ENCODE measurements around the gene YJEFN3. TPM values are rescaled to one million over a fixed set of nuclear protein-coding genes. Genes with fewer than 3 reads are reported as not detected.

Gene YJEFN3
- 1.6 and 4.5 TPM in 2 replicates for total RNA-seq
- 3.3 TPM for polyA plus RNA-seq (2012)

- no peak for DNase-seq (ENCODE audit: low read depth)
Measured at GRCh38 chr19:19528721-19529490, at the start of gene YJEFN3. Gene YJEFN3, plus strand, starts transcription at chr19:19528911. Its CDS starts 22 bp downstream, at chr19:19528933.

- DNase-seq (ENCODE audit: low read depth): peak; percentile 69
Measured at GRCh38 chr19:19480688-19481087, 48.0 kb upstream of the YJEFN3 start.

GRCh38 chr19:19482809-19483596 lies 45.7 kb upstream of the YJEFN3 start:
- DNase-seq (ENCODE audit: low read depth): peak; percentile 49

DNA sequence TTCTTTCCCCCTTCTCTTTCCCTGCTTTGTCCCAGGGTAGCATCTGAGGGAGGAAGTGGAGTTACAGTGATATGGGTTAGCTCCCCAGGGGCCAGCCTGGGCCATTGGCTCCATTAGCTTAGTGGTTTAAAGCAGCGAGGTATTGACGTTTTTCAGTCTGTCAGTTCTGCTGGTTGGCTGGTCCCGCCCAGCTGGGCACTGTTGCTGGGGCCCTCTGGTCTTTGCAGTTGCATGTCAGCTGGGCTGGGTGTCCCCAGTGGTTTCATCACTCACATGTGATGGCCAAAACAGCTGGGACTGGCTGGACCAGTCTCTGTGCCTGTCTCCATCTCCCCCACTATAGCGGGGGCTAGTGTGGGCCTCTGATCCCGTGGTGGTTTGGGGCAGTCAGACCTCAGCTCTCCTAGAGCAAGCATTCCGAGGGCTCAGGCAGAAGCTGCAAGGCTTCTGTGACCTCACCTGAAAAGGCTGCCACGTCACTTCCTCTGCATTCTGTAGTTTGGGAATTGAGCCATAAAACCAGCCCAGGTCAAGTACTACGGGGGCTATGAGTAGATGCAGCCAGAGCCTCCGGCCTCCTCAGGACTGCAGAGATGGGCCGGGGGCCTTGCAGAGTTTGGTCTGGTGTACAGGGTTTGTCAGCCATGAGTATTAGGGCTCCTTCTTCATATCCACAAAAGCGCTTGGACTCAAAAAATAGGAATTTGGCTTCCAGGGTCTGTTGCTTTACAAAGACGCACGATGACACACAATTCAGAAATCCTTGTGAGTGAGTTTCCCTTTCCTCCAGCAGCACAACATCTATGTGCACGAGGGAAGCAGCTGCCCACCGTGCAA lies 43.3 kb upstream of the YJEFN3 start:
- peak; percentile 80 for DNase-seq (ENCODE audit: low read depth)

DNA sequence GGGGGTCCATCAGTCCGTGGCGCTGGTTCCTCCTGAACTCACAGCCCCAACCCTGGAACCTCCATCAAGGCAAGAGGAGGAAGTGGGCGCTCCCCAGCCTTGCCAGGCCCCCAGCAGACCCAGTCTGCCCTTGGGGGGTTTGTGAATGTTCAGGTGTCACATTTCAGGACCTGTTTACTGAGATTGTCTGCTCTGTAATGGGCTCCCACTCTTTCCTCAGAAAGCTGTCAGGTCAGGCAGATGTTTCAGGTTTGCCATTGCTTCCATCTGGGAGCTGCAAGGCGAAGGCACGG lies 42.8 kb upstream of the YJEFN3 start:
- DNase-seq (ENCODE audit: low read depth): no peak

GRCh38 chr19:19486343-19487076 lies 42.2 kb upstream of the YJEFN3 start:
- DNase-seq (ENCODE audit: low read depth): no peak

GRCh38 chr19:19487077-19487949 lies 41.4 kb upstream of the YJEFN3 start:
- no peak for DNase-seq (ENCODE audit: low read depth)

DNA sequence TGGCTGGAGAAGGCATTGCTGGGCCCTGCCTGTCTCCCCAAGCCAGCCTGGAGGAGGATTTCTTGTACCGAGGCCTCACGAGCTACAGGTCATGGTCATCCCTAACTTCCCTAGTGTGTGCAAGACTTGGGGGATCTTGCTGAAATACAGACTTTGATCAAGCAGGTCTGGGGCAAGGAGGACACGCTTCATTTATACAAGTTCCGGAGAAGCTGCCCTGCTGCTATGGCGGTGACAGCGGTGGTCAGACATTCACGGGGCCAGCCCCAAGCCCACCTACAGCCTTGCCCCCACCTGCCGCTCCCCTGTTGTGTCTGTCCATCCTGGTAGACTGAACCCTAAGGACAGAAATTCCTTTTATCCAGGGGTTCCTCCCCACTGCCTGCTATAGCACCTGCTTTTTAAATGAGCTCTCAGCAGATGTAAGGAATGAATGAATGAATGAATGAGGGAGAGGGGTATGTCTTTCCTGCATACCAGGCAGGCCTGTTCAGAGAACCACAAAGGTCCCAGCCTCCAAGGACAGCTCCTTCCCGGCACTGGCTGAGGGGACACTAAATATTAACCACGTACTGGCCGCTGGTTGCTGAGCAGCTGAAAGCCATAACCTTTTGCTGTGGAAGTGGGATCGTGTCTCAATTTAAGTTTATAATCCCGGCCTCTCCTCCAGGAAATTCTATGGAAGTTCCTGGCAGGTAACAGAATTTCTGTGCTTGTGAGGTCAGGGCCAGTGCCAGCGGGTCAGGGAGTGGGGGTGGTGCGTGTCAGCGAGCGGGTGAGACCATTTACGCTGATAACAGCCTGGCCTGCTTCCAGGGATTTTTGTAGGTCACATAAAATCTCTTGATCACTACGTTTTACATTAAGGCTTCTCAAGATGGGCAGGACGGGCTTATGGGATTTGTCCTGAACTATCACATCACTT lies 40.5 kb upstream of the YJEFN3 start:
- peak; percentile 44 for DNase-seq (ENCODE audit: low read depth)

DNA sequence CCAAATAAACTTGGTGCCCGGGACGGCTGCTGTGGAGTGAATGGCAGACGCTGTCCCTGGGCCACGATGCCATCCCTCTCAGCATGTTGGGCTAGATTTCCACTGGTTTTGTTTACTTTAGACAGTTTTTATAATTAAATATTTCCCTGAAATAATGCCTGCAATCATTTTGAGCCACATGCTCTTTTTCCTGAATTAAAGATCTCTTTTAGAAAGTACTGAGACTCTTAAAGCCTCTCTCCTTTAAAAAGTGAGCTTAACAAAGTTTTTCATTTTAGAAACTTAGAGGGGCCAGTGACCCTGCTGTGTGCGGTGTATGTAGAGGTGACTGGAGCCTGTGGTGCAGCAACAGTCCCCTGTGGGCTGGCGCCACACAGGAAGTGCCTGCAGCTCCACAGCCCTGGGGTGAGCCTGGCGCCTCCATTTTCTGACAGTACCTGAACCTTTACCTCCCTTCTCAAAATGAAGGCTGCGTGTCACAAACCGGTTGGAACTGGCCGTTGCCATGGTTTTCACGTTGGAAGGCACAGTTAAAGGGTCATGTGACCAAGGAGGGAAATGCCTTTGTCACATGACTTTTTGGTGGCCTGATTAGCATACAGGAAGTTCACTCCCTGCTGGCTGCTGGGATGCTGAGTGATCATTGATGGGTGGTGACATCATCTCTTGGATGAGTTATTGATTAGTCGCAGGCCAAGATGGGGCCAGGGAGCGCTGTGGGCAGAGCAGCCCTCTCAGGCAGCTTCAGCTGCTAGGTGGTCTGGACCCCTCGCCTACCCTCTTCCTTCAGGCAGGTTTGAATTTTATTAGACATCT lies 39.6 kb upstream of the YJEFN3 start:
- peak; percentile 53 for DNase-seq (ENCODE audit: low read depth)

DNA sequence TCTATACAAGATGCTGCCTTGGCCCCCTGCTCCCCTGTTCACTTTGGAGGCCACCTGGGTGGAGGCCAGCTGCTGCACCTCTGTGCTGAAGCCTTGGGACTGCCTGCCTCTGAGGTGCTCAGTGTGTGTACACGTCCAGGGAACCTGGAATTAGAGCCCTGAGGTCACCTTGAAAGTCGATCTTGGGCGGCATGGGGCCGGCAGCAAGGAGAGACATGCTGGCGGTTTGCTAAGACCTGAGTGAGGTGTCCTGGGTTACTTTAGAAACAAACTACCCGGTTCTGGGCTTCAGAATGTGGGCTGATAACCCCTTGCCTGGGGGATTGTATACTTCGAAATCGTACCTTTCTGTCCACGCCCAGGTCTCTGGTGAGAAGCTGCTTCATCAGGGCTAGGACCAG lies 38.9 kb upstream of the YJEFN3 start:
- DNase-seq (ENCODE audit: low read depth): no peak

GRCh38 chr19:19490214-19490968 lies 38.3 kb upstream of the YJEFN3 start:
- peak; percentile 88 for DNase-seq (ENCODE audit: low read depth)

DNA sequence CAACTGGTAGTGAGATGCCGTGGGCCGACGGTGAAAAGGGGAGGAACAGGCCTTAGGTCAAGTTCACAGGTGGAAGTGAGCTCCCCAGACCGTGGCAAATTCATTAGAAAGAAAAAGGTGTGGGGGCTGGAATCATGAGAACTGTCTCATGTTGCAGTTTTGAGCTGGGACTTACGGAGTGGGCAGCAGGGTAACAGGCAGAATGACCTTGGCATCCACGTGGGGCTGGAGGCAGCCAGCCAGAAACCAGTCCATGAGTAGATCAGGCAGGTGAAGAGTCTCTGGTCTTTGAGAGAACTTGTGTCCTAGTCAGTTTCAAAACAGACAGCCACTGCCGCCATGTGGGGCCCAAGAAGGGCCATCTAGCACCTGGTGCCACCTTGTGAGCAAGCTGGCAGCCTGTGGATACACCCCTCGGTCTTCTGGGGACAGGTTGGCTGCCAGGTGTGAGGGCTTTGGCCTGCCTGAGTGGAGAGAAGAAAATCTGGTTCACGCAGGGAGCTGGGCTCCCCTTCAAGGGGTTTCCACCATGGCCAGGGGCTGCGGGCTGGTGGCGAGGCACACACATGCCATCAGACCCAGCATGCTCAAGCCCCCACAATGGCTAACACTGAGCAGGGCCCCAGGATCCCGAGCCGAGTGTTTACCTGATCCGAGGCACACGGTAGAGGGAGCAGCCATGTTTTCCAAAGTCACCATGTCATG lies 37.2 kb upstream of the YJEFN3 start:
- no peak for DNase-seq (ENCODE audit: low read depth)

DNA sequence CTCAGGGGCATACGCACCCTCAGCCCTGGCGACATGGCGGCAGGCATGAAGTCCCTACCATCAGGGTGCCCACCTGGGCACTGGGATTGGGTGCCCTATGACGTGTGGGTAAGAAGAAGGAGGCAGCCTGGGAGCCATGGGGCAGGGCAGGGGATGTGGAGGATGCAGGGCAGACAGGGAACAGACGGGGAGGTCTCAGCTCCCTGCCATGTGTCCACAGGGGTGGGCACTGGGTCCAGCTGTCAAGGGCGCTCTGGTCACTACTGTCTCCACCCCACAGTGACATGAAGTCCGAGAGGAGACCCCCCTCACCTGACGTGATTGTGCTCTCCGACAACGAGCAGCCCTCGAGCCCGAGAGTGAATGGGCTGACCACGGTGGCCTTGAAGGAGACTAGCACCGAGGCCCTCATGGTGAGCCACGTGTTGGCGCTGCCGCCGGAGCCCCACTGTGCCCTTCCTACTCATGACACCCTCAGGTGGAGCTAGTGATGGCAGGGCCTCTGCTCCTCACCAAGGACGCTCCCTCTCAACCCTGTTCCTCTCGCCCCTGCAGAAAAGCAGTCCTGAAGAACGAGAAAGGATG lies 36.6 kb upstream of the YJEFN3 start:
- DNase-seq (ENCODE audit: low read depth): no peak

GRCh38 chr19:19493841-19494546 lies 34.7 kb upstream of the YJEFN3 start:
- DNase-seq (ENCODE audit: low read depth): no peak
